ENCODE measurements around the gene STRADA. TPM values are rescaled to one million over a fixed set of nuclear protein-coding genes. Genes with fewer than 3 reads are reported as not detected.

Gene STRADA
- total RNA-seq, 4 donors from 2014 or later: 17.0 to 52.2 (median 27.4) TPM

DNA sequence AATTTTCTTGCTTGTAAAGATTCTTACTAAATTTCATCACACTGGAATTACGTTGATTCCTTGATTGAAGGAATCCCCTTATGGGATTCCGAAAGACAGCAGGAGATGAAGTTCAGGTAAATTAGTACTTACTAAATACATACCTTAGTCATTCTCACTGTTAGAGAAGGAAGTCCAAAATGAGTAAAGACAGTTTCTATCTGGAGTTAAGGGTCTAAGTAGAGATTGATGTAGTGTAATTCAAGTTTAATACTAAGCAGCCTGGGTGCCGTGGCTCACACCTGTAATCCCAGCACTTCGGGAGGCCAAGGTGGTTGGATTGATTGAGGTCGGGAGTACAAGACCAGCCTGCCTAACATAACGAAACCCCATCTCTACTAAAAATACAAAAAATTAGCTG is 41.9 kb upstream of the STRADA start:
- peaks cover 25% of the 10 kb centered on the region for H3K36me3 ChIP-seq
- no peak overlapping the region for H3K4me3 ChIP-seq
- H3K27me3 ChIP-seq: no peaks in the 10 kb centered on the region
- no peaks in the 10 kb centered on the region for H3K9me3 ChIP-seq
- TF ChIP-seq POLR2A (IDR thresholded peaks at IDR 0.05) (no peak), CTCF (IDR thresholded peaks at IDR 0.05) (no peak), POLR2AphosphoS5 (IDR thresholded peaks at IDR 0.05) (no peak), EP300 (IDR thresholded peaks at IDR 0.05) (no peak)
- DNase-seq (ENCODE audit: low spot score in 2 of 2): no peak
- WGBS: 79% methylated on average over 6 of the region's 6 CpGs
- H3K27ac ChIP-seq: no peak overlapping the region
- H3K4me1 ChIP-seq: peaks cover 28% of the 10 kb centered on the region

DNA sequence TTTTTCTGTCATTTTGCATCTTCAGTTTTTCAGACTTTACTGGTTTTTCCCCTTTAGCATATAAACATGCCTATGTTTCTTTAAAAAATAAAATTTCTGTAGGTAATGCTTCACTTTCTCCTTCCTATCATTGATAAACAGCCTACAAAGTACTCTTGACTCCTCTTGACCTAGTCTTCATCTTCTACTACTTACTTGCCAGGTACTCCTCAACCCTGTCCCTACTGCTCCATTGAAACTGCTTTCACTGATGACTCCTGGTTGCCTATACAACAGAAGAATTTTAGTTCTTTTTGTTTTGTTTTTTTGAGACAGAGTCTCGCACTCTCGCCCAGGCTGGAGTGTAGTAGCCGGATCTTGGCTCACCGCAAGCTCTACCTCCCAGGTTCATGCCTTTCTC is 39.3 kb upstream of the STRADA start:
- Histone ChIP-seq H3K4me1 (peaks cover 43% of the 10 kb centered on the region), H3K27ac (peak overlapping the region; percentile 25), H3K27me3 (no peaks in the 10 kb centered on the region), H3K4me3 (no peak overlapping the region), H3K9me3 (no peaks in the 10 kb centered on the region), H3K36me3 (peaks cover 14% of the 10 kb centered on the region)
- 97% methylated on average over 4 of the region's 4 CpGs for WGBS
- no peak for DNase-seq (ENCODE audit: low spot score in 2 of 2)
- TF ChIP-seq EP300 (IDR thresholded peaks at IDR 0.05) (no peak), POLR2A (IDR thresholded peaks at IDR 0.05) (no peak), POLR2AphosphoS5 (IDR thresholded peaks at IDR 0.05) (no peak), CTCF (IDR thresholded peaks at IDR 0.05) (no peak)

DNA sequence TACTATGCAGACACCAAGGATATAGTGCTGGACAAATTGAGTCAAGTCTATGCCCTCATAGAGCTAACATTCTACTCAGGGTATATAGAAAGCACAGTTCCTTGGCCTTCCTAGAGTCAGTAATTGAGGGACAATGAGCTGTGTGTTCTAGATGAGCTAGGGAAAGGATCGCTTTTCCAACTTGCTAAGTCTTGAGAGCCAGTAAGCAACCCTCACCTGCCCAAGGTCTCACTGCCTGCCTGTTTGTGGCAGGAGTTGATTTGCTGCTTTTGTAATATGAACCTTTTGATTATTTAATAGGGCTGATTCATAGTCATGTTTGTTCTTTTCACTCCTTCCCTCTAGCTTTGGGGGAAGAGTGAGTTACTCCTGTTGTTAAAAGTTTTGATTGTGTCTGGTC is 38.9 kb upstream of the STRADA start:
- no peak for DNase-seq (ENCODE audit: low spot score in 2 of 2)
- H3K4me3 ChIP-seq: no peak overlapping the region
- peak overlapping the region; percentile 25 for H3K27ac ChIP-seq
- H3K27me3 ChIP-seq: no peaks in the 10 kb centered on the region
- TF ChIP-seq POLR2AphosphoS5 (IDR thresholded peaks at IDR 0.05) (no peak), POLR2A (IDR thresholded peaks at IDR 0.05) (no peak), CTCF (IDR thresholded peaks at IDR 0.05) (no peak), EP300 (IDR thresholded peaks at IDR 0.05) (no peak)
- peaks cover 14% of the 10 kb centered on the region for H3K36me3 ChIP-seq
- WGBS: 77% methylated on average over 1 of the region's 1 CpG
- peaks cover 47% of the 10 kb centered on the region for H3K4me1 ChIP-seq
- no peaks in the 10 kb centered on the region for H3K9me3 ChIP-seq

GRCh38 chr17:63775420-63775819 is 33.8 kb upstream of the STRADA start:
- Histone ChIP-seq H3K4me1 (peaks cover 57% of the 10 kb centered on the region), H3K9me3 (no peaks in the 10 kb centered on the region), H3K4me3 (peak overlapping the region; percentile 78), H3K36me3 (peaks cover 14% of the 10 kb centered on the region), H3K27ac (peak overlapping the region; percentile 97), H3K27me3 (no peaks in the 10 kb centered on the region)
- no peak for DNase-seq (ENCODE audit: low spot score in 2 of 2)
- 28% methylated on average over 8 of the region's 8 CpGs for WGBS
- TF ChIP-seq EP300 (IDR thresholded peaks at IDR 0.05) (no peak), POLR2A (IDR thresholded peaks at IDR 0.05) (no peak), CTCF (IDR thresholded peaks at IDR 0.05) (no peak), POLR2AphosphoS5 (IDR thresholded peaks at IDR 0.05) (no peak)

- WGBS: under 1% methylated on average over 4 of the region's 4 CpGs
- H3K4me1 ChIP-seq: peaks cover 54% of the 10 kb centered on the region
- no peak for DNase-seq (ENCODE audit: low spot score in 2 of 2)
- H3K4me3 ChIP-seq: peak overlapping the region; percentile 78
- TF ChIP-seq EP300 (IDR thresholded peaks at IDR 0.05): no peak
- no peak for TF ChIP-seq POLR2AphosphoS5 (IDR thresholded peaks at IDR 0.05)
- no peak for TF ChIP-seq CTCF (IDR thresholded peaks at IDR 0.05)
- no peak for TF ChIP-seq POLR2A (IDR thresholded peaks at IDR 0.05)
- H3K27me3 ChIP-seq: no peaks in the 10 kb centered on the region
- peaks cover 14% of the 10 kb centered on the region for H3K36me3 ChIP-seq
- peak overlapping the region; percentile 97 for H3K27ac ChIP-seq
- H3K9me3 ChIP-seq: no peaks in the 10 kb centered on the region
These were observed 33.3 kb upstream of the STRADA start for GRCh38 chr17:63774969-63775265.

Data from suprapubic skin (tissue), 4 donors.